ENCODE measurements around the gene CACNA1E.
"Not testable (repeated sequence)": the region's sequence is repeated elsewhere in the genome, so short reads cannot be mapped to it uniquely, and the experiment has no call there.

CACNA1E gene

GRCh38 chr1:181816608-181817007 lies 333.3 kb downstream of the CACNA1E start:
- no peak for DNase-seq (ENCODE audit: low read depth)

- no peak for DNase-seq (ENCODE audit: low read depth)
Measured at GRCh38 chr1:181817091-181817490, 333.8 kb downstream of the CACNA1E start.

- no peak for DNase-seq (ENCODE audit: low read depth)
Measured at GRCh38 chr1:181818459-181818858, 335.1 kb downstream of the CACNA1E start.

GRCh38 chr1:181818943-181819342 lies 335.6 kb downstream of the CACNA1E start:
- DNase-seq (ENCODE audit: low read depth) = no peak

DNA sequence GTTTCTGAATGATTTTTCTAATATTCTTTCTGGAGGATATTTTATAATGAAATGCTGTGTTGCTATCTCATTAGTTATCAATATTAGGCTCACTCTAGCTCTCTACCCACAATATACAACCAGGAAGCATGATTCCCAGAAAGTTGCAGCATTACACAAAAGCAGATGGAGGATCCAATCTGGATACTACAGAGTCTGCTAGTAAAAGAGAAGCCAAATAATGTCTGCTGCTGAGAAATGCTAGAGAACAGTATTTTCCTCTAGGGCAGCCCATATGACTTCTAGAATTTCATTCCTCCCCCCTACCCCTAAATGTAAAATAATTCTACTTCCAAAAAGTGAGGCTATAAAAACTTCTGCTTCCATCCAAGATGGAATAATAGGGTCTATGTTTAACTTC lies 338.4 kb downstream of the CACNA1E start:
- DNase-seq (ENCODE audit: low read depth) = no peak

DNA sequence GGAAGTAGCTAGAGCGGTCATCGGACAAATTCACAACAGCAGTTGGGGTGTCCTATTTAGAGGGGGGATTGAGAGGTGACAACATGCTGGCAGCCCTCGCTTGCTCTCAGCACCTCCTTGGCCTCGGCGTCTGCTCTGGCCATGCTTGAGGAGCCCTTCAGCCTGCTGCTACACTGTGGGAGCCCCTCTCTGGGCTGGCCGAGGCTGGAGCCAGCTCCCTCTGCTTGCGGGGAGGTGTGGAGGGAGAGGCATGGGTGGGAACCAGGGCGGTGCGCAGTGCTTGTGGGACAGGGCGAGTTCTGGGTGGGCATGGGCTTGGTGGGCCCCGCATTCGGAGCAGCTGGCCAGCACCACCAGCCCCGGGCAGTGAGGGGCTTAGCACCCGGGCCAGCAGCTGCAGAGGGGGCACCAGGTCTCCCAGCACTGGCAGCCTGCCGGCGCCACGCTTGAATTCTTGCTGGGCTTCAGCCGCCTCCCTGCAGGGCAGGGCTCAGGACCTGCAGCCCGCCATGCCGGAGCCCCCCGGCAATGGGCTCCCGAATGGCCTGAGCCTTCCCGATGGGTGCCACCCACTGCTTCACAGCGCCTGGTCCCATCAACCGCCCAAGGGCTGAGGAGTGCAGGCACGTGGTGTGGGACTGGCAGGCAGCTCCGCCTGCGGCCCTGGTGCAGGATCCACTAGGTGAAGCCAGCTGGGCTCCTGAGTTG lies 349.0 kb downstream of the CACNA1E start:
- DNase-seq (ENCODE audit: low read depth) = not testable (repeated sequence)

DNA sequence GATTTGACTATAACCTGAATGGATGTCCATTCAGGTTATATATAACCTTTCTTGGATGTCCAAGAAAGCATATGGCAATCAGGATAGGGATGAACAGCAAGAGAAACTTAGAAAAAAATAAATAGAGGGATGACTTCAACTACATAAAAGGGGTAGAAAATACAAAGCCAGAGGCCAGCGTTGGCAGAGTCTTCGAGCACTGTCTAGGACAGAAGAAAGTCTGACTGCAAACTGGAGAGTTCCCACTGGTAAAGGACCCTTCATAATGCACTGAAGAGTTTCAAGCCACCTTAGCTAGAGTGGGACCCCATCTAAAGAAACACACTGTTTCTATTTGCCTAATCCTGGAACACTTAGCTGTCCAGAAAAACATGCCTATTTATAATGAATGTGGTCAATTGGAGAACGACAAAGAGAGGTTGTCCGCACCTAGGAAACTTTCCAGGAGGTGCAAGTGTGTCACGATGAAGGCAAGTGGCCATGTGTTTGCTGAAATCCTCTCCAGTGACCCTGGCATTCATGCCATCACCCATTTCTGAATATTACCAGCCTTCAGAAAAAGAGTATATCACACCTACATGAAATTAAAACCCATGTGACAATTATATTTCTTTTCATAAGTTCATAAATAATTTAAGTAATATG lies 362.8 kb downstream of the CACNA1E start:
- no peak for DNase-seq (ENCODE audit: low read depth)

DNA sequence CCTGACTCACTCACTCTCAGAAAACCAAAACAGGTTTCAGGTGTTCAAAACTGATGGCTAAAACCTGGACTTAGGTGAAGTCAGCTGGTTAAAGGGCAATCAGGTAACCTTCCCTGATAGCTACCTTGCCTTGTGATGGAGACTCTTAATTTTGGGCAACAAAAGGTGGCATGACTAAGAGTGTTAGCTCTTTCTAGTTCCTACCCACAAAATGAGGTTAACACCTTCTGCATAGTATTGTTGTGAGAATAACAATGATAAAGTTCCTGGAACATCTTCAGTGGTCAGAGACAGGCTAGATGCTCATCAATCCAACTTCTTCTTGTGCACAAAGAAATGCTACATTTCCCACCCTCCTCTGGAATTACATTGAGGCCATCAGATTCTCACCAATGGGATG lies 363.4 kb downstream of the CACNA1E start:
- DNase-seq (ENCODE audit: low read depth) = no peak

GRCh38 chr1:181849071-181849470 lies 365.8 kb downstream of the CACNA1E start:
- no peak for DNase-seq (ENCODE audit: low read depth)

GRCh38 chr1:181854212-181854611 lies 370.9 kb downstream of the CACNA1E start:
- DNase-seq (ENCODE audit: low read depth) = not testable (repeated sequence)

- no peak for DNase-seq (ENCODE audit: low read depth)
Measured at GRCh38 chr1:181855380-181855779, 372.1 kb downstream of the CACNA1E start.
